Caco-2 (cell line): ENCODE results near the gene BGLAP. TPM values are rescaled to one million over a fixed set of nuclear protein-coding genes. Genes with fewer than 3 reads are reported as not detected.
A peak's percentile ranks its signal among the peaks of the same experiment; 100 is the strongest.

ENCODE experiments used
- BruUV-seq: library from RNA; stranded (reverse); fragments of 400-500 nt; replicated peaks from 2 replicates; lab custom pipeline; 2021; lab: Mats Ljungman, UMichigan
- CTCF ChIA-PET: fragments of 300-600 bp; sonication (Branson Sonifier 250); formaldehyde crosslinking; loops from one replicate; lab custom pipeline; 2022; ENCODE audit warnings: antibody characterized with exemption; lab: Charles Lee
- POLR2A ChIA-PET: fragments of 300-600 bp; sonication (Branson Sonifier 250); formaldehyde crosslinking; loops from one replicate; lab custom pipeline; 2022; ENCODE audit warnings: antibody characterized with exemption; lab: Charles Lee
- DNase-seq, 2 experiments: peaks; one replicate each; pipeline versions ENCODE4 v3.0.0 to v3.0.0-alpha.2; 2020 to 2022
- H3K27me3 ChIP-seq: replicated peaks from 2 replicates; pipeline ENCODE4 v1.6.0; 2011; ENCODE audit warnings: low read length; ENCODE audit not compliant: control insufficient read depth, insufficient read depth
- H3K36me3 ChIP-seq: 2 replicates; pipeline ENCODE4 v1.5.1; 2011; ENCODE audit warnings: low read length; ENCODE audit not compliant: control insufficient read depth, insufficient read depth
- H3K4me1 ChIP-seq: fragments of 250-450 bp; sonication (Bioruptor Pico); 2 replicates; pipeline ENCODE4 v1.5.1; 2020; ENCODE audit warnings: mild to moderate bottlenecking
- H3K4me3 ChIP-seq: 2 replicates; pipeline ENCODE4 v1.5.1; 2011; ENCODE audit warnings: low read depth, mild to moderate bottlenecking, control low read depth, low read length
- H3K9me3 ChIP-seq: fragments of 250-450 bp; sonication (Bioruptor Pico); 2 replicates; pipeline ENCODE4 v1.5.1; 2020; ENCODE audit warnings: mild to moderate bottlenecking, moderate library complexity
- H3K27ac Mint-ChIP-seq: one replicate; pipeline ENCODE4 v1.8.0; 2022; ENCODE audit warnings: mixed read lengths; ENCODE audit not compliant: unreplicated experiment
- H3K27me3 Mint-ChIP-seq: one replicate; pipeline ENCODE4 v1.8.0; 2022; ENCODE audit warnings: mixed read lengths; ENCODE audit not compliant: insufficient read depth, unreplicated experiment
- H3K36me3 Mint-ChIP-seq: one replicate; pipeline ENCODE4 v1.8.0; 2022; ENCODE audit warnings: mild to moderate bottlenecking, mixed read lengths; ENCODE audit not compliant: insufficient read depth, unreplicated experiment
- H3K4me1 Mint-ChIP-seq: one replicate; pipeline ENCODE4 v1.8.0; 2022; ENCODE audit warnings: low read depth, mixed read lengths; ENCODE audit not compliant: unreplicated experiment
- H3K4me3 Mint-ChIP-seq: one replicate; pipeline ENCODE4 v1.8.0; 2022; ENCODE audit warnings: mild to moderate bottlenecking, moderate library complexity, mixed read lengths; ENCODE audit not compliant: unreplicated experiment
- H3K9me3 Mint-ChIP-seq: one replicate; pipeline ENCODE4 v1.8.0; 2022; ENCODE audit warnings: mixed read lengths; ENCODE audit not compliant: unreplicated experiment
- intact Hi-C: fragments of 100-400 bp; cut with micrococcal nuclease; formaldehyde crosslinking; loops from one replicate; pipeline ENCODE4 v1.10.0; 2022; ENCODE audit not compliant: unreplicated experiment
- total RNA-seq: library from RNA; stranded (reverse); gene quantifications from 2 replicates; pipeline ENCODE4 v1.2.3, GENCODE V29; 2022
- TF ChIP-seq, protein P1 (sequence below), 2 experiments: fragments of 200-600 bp in 1 of 2; IDR thresholded peaks; 1 replicate in 1 of 2; 2 replicates in 1 of 2; pipeline versions ENCODE4 v1.5.1 to v1.8.0; 2011 to 2022; ENCODE audit warnings: antibody characterized with exemption in 1 of 2, control low read depth in 1 of 2, inconsistent platforms in 1 of 2, low read depth in 1 of 2, low read length in 1 of 2, mild to moderate bottlenecking in 1 of 2, moderate library complexity in 1 of 2; ENCODE audit not compliant: insufficient read depth in 1 of 2, severe bottlenecking in 1 of 2, unreplicated experiment in 1 of 2

BGLAP gene
- total RNA-seq, 1 experiment from 2014 or later = 2.0 TPM

DNA sequence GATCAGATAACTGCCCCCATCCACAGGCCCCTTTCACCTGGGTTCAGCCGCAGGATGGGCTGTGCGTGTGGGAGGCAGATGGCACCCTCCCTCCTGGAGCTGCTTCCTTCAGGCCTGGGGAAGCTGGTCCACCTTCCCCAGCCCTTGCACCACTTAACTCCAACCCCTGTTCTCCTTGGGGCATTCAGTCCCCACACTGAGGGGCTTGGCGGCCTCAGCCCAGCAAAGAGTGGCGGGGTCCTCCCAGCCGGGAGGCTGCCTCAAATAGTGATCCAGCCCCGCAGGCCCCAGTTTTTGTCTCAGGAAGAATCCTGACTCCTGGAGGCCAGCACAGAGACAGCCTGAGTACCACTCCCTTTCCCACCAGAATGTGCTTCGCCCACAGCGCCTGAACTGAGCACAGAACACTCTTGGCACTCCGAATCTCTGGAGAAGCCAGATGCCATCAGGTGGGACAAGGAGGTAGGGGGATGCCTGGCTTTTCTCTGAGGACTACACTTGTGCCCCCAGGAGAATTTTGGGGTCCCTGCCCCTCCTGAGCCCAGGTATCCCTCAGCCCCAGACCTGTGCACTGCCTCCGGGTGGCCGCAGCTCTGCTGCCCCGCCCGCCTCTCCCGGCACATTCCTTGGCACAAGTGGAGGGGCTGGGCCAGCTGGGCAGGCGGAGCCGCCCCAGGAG, 4.9 kb downstream of the BGLAP start:
- ChIA-PET POLR2A (no interaction called here), CTCF (interaction anchor here (1.6 to 1.9 kb wide), 2 partner anchors 106 to 110 kb away, joined by 6 read pairs; no protein-coding TSS in a partner anchor)
- DNase-seq = no peak

DNA sequence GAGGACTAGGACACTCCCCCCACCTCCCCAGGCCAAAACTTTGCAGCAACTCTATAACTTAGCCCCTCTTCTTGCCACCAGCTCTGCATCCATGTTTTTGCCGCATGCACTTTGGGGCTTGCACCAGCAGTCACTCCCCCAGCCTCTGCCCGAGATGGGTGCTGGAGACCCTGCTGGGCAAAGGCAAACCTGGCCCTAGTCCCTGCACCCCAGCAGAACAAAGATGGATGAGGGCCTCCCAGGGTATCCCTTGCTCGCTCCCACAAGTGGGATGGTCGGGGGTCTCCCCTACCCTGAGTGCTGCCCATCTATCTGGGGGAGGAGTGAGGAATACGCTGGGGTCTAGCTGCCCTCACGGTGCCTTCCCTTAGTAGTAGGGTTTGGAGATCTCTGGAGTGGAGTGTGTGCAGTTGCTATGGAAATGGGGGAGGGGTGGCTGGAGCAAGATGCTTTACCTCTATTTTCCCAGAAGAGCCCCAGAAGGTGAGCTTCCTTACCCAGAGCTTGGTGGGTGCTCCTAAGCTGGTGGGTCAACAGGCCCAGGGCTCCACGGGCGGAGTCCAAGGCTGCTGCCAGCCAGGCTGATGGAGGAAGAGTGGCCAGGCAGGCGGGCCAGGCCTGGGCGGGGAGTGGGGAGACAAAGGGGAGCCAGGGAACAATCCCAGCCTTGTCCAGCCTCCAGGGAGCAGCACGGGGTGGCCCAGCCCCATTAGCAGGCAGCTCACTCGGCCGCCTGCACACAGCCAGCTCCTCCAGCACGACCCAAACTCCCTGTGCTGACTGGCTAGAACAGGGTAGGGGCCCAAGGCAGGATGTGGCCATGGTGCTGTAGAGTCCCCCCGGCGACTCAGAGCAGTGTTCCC, 5.7 kb downstream of the BGLAP start, which contains the start of gene PAQR6:
Gene PAQR6, minus strand, starts transcription at position 597 of the 863 bp plus-strand sequence. CDS start 1,325 bp downstream, outside the sequence.
- TF ChIP-seq, protein P1, sequence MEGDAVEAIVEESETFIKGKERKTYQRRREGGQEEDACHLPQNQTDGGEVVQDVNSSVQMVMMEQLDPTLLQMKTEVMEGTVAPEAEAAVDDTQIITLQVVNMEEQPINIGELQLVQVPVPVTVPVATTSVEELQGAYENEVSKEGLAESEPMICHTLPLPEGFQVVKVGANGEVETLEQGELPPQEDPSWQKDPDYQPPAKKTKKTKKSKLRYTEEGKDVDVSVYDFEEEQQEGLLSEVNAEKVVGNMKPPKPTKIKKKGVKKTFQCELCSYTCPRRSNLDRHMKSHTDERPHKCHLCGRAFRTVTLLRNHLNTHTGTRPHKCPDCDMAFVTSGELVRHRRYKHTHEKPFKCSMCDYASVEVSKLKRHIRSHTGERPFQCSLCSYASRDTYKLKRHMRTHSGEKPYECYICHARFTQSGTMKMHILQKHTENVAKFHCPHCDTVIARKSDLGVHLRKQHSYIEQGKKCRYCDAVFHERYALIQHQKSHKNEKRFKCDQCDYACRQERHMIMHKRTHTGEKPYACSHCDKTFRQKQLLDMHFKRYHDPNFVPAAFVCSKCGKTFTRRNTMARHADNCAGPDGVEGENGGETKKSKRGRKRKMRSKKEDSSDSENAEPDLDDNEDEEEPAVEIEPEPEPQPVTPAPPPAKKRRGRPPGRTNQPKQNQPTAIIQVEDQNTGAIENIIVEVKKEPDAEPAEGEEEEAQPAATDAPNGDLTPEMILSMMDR (IDR thresholded peaks at IDR 0.05; ENCODE audit: insufficient read depth in 1 of 2, low read depth in 1 of 2, low read length in 1 of 2, severe bottlenecking in 1 of 2, unreplicated experiment in 1 of 2) = no peak
- BruUV-seq = no TSS peak
- Mint-ChIP-seq H3K4me1 (peaks cover 4% of the 10 kb centered on the region), H3K9me3 (no peaks in the 10 kb centered on the region), H3K27ac (peak within 1 kb of the TSS; percentile 48), H3K4me3 (peak within 1 kb of the TSS; percentile 16), H3K36me3 (peaks cover 87% of the 10 kb centered on the region), H3K27me3 (no peaks in the 10 kb centered on the region)
- intact Hi-C loops = no loop called here
- POLR2A ChIA-PET = no interaction called here
- H3K27me3 ChIP-seq = no peaks in the 10 kb centered on the region
- DNase-seq = no peak
- H3K4me3 ChIP-seq = no peak within 1 kb of the TSS
- CTCF ChIA-PET = interaction anchor here (0.6 to 1.0 kb wide), 4 partner anchors 16 to 106 kb away, joined by 3 to 4 read pairs (median 3); no protein-coding TSS in a partner anchor
- H3K4me1 ChIP-seq = no peaks in the 10 kb centered on the region
- H3K9me3 ChIP-seq = no peaks in the 10 kb centered on the region
- peaks cover 6% of the 10 kb centered on the region; the same call in 1 of the 2 replicates for H3K36me3 ChIP-seq

More for the DNA sequence above, 4.9 kb downstream of the BGLAP start:
- no peaks in the 10 kb centered on the region for H3K27me3 ChIP-seq
- H3K36me3 Mint-ChIP-seq = peaks cover 87% of the 10 kb centered on the region
- H3K4me1 Mint-ChIP-seq = peaks cover 4% of the 10 kb centered on the region
- H3K9me3 Mint-ChIP-seq = no peaks in the 10 kb centered on the region
- H3K4me1 ChIP-seq = no peaks in the 10 kb centered on the region
- no TSS peak for BruUV-seq
- H3K36me3 ChIP-seq = peaks cover 4% of the 10 kb centered on the region; the same call in 1 of the 2 replicates
- TF ChIP-seq, protein P1 (IDR thresholded peaks at IDR 0.05; ENCODE audit: insufficient read depth in 1 of 2, low read depth in 1 of 2, low read length in 1 of 2, severe bottlenecking in 1 of 2, unreplicated experiment in 1 of 2) = no peak
- no peaks in the 10 kb centered on the region for H3K27me3 Mint-ChIP-seq
- intact Hi-C loops = no loop called here
- no peak overlapping the region for H3K27ac Mint-ChIP-seq
- H3K4me3 ChIP-seq = no peak overlapping the region
- H3K4me3 Mint-ChIP-seq = no peak overlapping the region
- H3K9me3 ChIP-seq = no peaks in the 10 kb centered on the region

DNA sequence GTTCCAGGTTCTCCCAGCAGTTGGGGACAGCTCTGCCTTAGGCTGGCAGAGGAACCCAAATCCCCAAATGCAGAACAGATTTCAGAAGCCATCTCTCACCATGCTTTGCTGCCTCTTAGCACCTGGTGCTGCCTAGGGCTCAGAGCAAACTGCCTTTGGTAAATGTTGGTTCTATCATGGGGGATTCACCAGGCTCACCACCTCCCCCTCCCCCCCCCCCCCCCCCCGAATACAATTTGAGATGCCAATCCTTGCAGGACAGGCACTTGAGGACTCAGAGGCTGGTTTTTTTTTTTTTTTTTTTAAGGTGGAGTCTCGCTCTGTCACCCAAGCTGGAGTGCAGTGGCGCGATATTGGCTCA, 6.3 kb downstream of the BGLAP start:
- no peak overlapping the region for H3K27ac Mint-ChIP-seq
- intact Hi-C loops = no loop called here
- no peaks in the 10 kb centered on the region for H3K9me3 ChIP-seq
- H3K27me3 Mint-ChIP-seq = no peaks in the 10 kb centered on the region
- CTCF ChIA-PET = interaction anchor here (0.6 to 1.0 kb wide), 4 partner anchors 16 to 107 kb away, joined by 3 to 4 read pairs (median 3); no protein-coding TSS in a partner anchor
- no peak overlapping the region for H3K4me3 Mint-ChIP-seq
- TF ChIP-seq, protein P1 (IDR thresholded peaks at IDR 0.05; ENCODE audit: insufficient read depth in 1 of 2, low read depth in 1 of 2, low read length in 1 of 2, severe bottlenecking in 1 of 2, unreplicated experiment in 1 of 2) = no peak
- H3K9me3 Mint-ChIP-seq = no peaks in the 10 kb centered on the region
- H3K36me3 ChIP-seq = peaks cover 6% of the 10 kb centered on the region; the same call in 1 of the 2 replicates
- H3K27me3 ChIP-seq = no peaks in the 10 kb centered on the region
- DNase-seq = no peak
- H3K4me1 ChIP-seq = no peaks in the 10 kb centered on the region
- H3K4me1 Mint-ChIP-seq = peaks cover 4% of the 10 kb centered on the region
- POLR2A ChIA-PET = no interaction called here
- no TSS peak for BruUV-seq
- no peak overlapping the region for H3K4me3 ChIP-seq
- H3K36me3 Mint-ChIP-seq = peaks cover 87% of the 10 kb centered on the region
